NCI-H1417 (cell line): ENCODE results near the gene NSFL1C.

Experiments used
- DNase-seq, 3 experiments: peaks; one replicate each; lab custom pipeline; 2025; lab: John Stamatoyannopoulos, UW

NSFL1C gene

GRCh38 chr20:1460275-1460674 is 6.4 kb downstream of the NSFL1C start:
- DNase-seq = no peak

- DNase-seq = no peak
Observed at GRCh38 chr20:1457992-1458391, 8.7 kb downstream of the NSFL1C start.

- DNase-seq = no peak
Observed at GRCh38 chr20:1456300-1456699, 10.3 kb downstream of the NSFL1C start.

GRCh38 chr20:1450926-1451491 is 15.6 kb downstream of the NSFL1C start:
- DNase-seq = peak in 2 of 3 experiments; percentile 60 to 67

GRCh38 chr20:1449370-1449769 is 17.3 kb downstream of the NSFL1C start:
- DNase-seq = no peak

- DNase-seq = no peak
Observed at GRCh38 chr20:1448081-1448620, 18.5 kb downstream of the NSFL1C start.

GRCh38 chr20:1446536-1446935 is 20.1 kb downstream of the NSFL1C start:
- no peak for DNase-seq

GRCh38 chr20:1443085-1443484 is 23.6 kb downstream of the NSFL1C start:
- no peak for DNase-seq

- no peak for DNase-seq
Observed at GRCh38 chr20:1442304-1442703, 24.3 kb downstream of the NSFL1C start.

GRCh38 chr20:1441133-1441532 is 25.5 kb downstream of the NSFL1C start:
- no peak for DNase-seq

- peak in 1 of 3 experiments; percentile 13 for DNase-seq
Observed at GRCh38 chr20:1440024-1440423, 26.6 kb downstream of the NSFL1C start.

GRCh38 chr20:1438361-1438760 is 28.3 kb downstream of the NSFL1C start:
- no peak for DNase-seq

GRCh38 chr20:1437235-1437904 is 29.3 kb downstream of the NSFL1C start:
- peak; percentile 62 to 89 (median 80) for DNase-seq

- DNase-seq = no peak
Observed at GRCh38 chr20:1436263-1436662, 30.4 kb downstream of the NSFL1C start.

- DNase-seq = no peak
Observed at GRCh38 chr20:1435337-1435699, 31.3 kb downstream of the NSFL1C start.

GRCh38 chr20:1434571-1435336 is 31.9 kb downstream of the NSFL1C start:
- peak in 1 of 3 experiments; percentile 15 for DNase-seq

GRCh38 chr20:1431158-1431557 is 35.5 kb downstream of the NSFL1C start:
- peak in 2 of 3 experiments; percentile 13 to 53 for DNase-seq

- no peak for DNase-seq
Observed at GRCh38 chr20:1430004-1430451, 36.6 kb downstream of the NSFL1C start.

- no peak for DNase-seq
Observed at GRCh38 chr20:1429143-1429728, 37.4 kb downstream of the NSFL1C start.

- DNase-seq = peak; percentile 97 to 100 (median 97)
Observed at GRCh38 chr20:1427457-1428054, 39.1 kb downstream of the NSFL1C start.

GRCh38 chr20:1426231-1426849 is 40.3 kb downstream of the NSFL1C start:
- peak in 2 of 3 experiments; percentile 19 to 58 for DNase-seq
